HEK293 (cell line): ENCODE results near the gene ZCCHC3.

Experiments
- FEZF1 ChIP-seq: fragments of 450-650 bp; formaldehyde crosslinking; IDR thresholded peaks from 2 replicates; pipeline ENCODE4 v1.5.1; 2016; ENCODE audit warnings: missing biosample characterization, missing genetic modification characterization
- KLF10 ChIP-seq: fragments of 450-650 bp; IDR thresholded peaks from 2 replicates; pipeline ENCODE4 v1.5.1; 2018; ENCODE audit warnings: missing biosample characterization, mild to moderate bottlenecking, missing genetic modification characterization
- KLF8 ChIP-seq: fragments of 450-650 bp; formaldehyde crosslinking; IDR thresholded peaks from 2 replicates; pipeline ENCODE4 v1.5.1; 2016; ENCODE audit warnings: missing biosample characterization, missing genetic modification characterization
- MEIS1 ChIP-seq: sonication (generic); formaldehyde crosslinking; IDR thresholded peaks from 2 replicates; pipeline ENCODE4 v1.8.1; 2022; ENCODE audit warnings: missing genetic modification reagents, mild to moderate bottlenecking, borderline replicate concordance
- RBAK ChIP-seq: fragments of 450-650 bp; formaldehyde crosslinking; IDR thresholded peaks from 2 replicates; pipeline ENCODE4 v1.5.1; 2016; ENCODE audit warnings: missing biosample characterization, missing genetic modification characterization
- SCRT2 ChIP-seq: fragments of 450-650 bp; formaldehyde crosslinking; IDR thresholded peaks from 2 replicates; pipeline ENCODE4 v1.5.1; 2016; ENCODE audit warnings: missing biosample characterization, missing genetic modification characterization
- SETDB1 ChIP-seq: IDR thresholded peaks from one replicate; pipeline ENCODE4 v1.6.1; 2017; ENCODE audit warnings: mild to moderate bottlenecking, low read length, moderate library complexity, mixed read lengths; ENCODE audit not compliant: insufficient read length
- SP2 ChIP-seq: fragments of 450-650 bp; formaldehyde crosslinking; IDR thresholded peaks from 2 replicates; pipeline ENCODE4 v1.5.1; 2016; ENCODE audit warnings: missing biosample characterization, missing genetic modification characterization
- ZFP69B ChIP-seq: fragments of 450-650 bp; formaldehyde crosslinking; IDR thresholded peaks from 2 replicates; pipeline ENCODE4 v1.5.1; 2016; ENCODE audit warnings: missing biosample characterization, missing genetic modification characterization
- ZNF132 ChIP-seq: fragments of 450-650 bp; formaldehyde crosslinking; IDR thresholded peaks from 2 replicates; pipeline ENCODE4 v1.5.1; 2017; ENCODE audit warnings: missing biosample characterization, missing genetic modification characterization, borderline replicate concordance
- ZNF157 ChIP-seq: fragments of 450-650 bp; formaldehyde crosslinking; IDR thresholded peaks from 2 replicates; pipeline ENCODE4 v1.5.1; 2016; ENCODE audit warnings: missing biosample characterization, missing genetic modification characterization
- ZNF19 ChIP-seq: fragments of 450-650 bp; formaldehyde crosslinking; IDR thresholded peaks from 2 replicates; pipeline ENCODE4; 2016; ENCODE audit warnings: missing biosample characterization, missing genetic modification characterization, low read depth
- ZNF221 ChIP-seq: fragments of 450-650 bp; formaldehyde crosslinking; IDR thresholded peaks from 2 replicates; pipeline ENCODE4 v1.5.1; 2017; ENCODE audit warnings: missing biosample characterization, missing genetic modification characterization, borderline replicate concordance
- ZNF37A ChIP-seq: fragments of 450-650 bp; IDR thresholded peaks from 2 replicates; pipeline ENCODE4 v1.5.1; 2018; ENCODE audit warnings: missing biosample characterization, missing genetic modification characterization
- ZNF510 ChIP-seq: fragments of 450-650 bp; formaldehyde crosslinking; IDR thresholded peaks from 2 replicates; pipeline ENCODE4 v1.5.1; 2018; ENCODE audit warnings: mild to moderate bottlenecking, missing genetic modification characterization, missing biosample characterization; ENCODE audit not compliant: insufficient replicate concordance
- ZNF530 ChIP-seq: fragments of 450-650 bp; formaldehyde crosslinking; IDR thresholded peaks from 2 replicates; pipeline ENCODE4 v1.5.1; 2016; ENCODE audit warnings: low read depth, missing biosample characterization, missing genetic modification characterization
- ZNF654 ChIP-seq: fragments of 450-650 bp; formaldehyde crosslinking; IDR thresholded peaks from 2 replicates; pipeline ENCODE4 v1.5.1; 2016; ENCODE audit warnings: low read depth, missing biosample characterization, missing genetic modification characterization
- ZNF664 ChIP-seq: fragments of 450-650 bp; formaldehyde crosslinking; IDR thresholded peaks from 2 replicates; pipeline ENCODE4 v1.5.1; 2016; ENCODE audit warnings: missing biosample characterization, missing genetic modification characterization
- ZNF747 ChIP-seq: fragments of 450-650 bp; formaldehyde crosslinking; IDR thresholded peaks from 2 replicates; pipeline ENCODE4 v1.5.1; 2016; ENCODE audit warnings: missing biosample characterization, missing genetic modification characterization
- ZSCAN23 ChIP-seq: fragments of 450-650 bp; formaldehyde crosslinking; IDR thresholded peaks from 2 replicates; pipeline ENCODE4 v1.5.1; 2016; ENCODE audit warnings: missing biosample characterization, missing genetic modification characterization
- TF ChIP-seq, protein P1 (sequence below): fragments of 450-650 bp; formaldehyde crosslinking; IDR thresholded peaks from 2 replicates; pipeline ENCODE4 v1.5.1; 2017; ENCODE audit warnings: missing biosample characterization, missing genetic modification characterization
- TF ChIP-seq, protein P2 (sequence below): fragments of 450-650 bp; formaldehyde crosslinking; IDR thresholded peaks from 2 replicates; pipeline ENCODE4 v1.5.1; 2016; ENCODE audit warnings: missing biosample characterization, missing genetic modification characterization
- TF ChIP-seq, protein P3 (sequence below): fragments of 450-650 bp; formaldehyde crosslinking; IDR thresholded peaks from 2 replicates; pipeline ENCODE4 v1.5.1; 2017; ENCODE audit warnings: missing biosample characterization, missing genetic modification characterization
- TF ChIP-seq, protein P4 (sequence below): fragments of 450-650 bp; formaldehyde crosslinking; IDR thresholded peaks from 2 replicates; pipeline ENCODE4 v1.5.1; 2017; ENCODE audit warnings: missing biosample characterization, missing genetic modification characterization
- TF ChIP-seq, protein P5 (sequence below): fragments of 450-650 bp; formaldehyde crosslinking; IDR thresholded peaks from 2 replicates; pipeline ENCODE4 v1.5.1; 2016; ENCODE audit warnings: missing biosample characterization, missing genetic modification characterization
- TF ChIP-seq, protein P6 (sequence below): fragments of 450-650 bp; formaldehyde crosslinking; IDR thresholded peaks from 2 replicates; pipeline ENCODE4 v1.5.1; 2016; ENCODE audit warnings: missing biosample characterization, missing genetic modification characterization
- TF ChIP-seq, protein P7 (sequence below): fragments of 450-650 bp; formaldehyde crosslinking; IDR thresholded peaks from 2 replicates; pipeline ENCODE4 v1.5.0; 2017; ENCODE audit warnings: missing biosample characterization, missing genetic modification characterization, borderline replicate concordance

The ZCCHC3 gene

DNA sequence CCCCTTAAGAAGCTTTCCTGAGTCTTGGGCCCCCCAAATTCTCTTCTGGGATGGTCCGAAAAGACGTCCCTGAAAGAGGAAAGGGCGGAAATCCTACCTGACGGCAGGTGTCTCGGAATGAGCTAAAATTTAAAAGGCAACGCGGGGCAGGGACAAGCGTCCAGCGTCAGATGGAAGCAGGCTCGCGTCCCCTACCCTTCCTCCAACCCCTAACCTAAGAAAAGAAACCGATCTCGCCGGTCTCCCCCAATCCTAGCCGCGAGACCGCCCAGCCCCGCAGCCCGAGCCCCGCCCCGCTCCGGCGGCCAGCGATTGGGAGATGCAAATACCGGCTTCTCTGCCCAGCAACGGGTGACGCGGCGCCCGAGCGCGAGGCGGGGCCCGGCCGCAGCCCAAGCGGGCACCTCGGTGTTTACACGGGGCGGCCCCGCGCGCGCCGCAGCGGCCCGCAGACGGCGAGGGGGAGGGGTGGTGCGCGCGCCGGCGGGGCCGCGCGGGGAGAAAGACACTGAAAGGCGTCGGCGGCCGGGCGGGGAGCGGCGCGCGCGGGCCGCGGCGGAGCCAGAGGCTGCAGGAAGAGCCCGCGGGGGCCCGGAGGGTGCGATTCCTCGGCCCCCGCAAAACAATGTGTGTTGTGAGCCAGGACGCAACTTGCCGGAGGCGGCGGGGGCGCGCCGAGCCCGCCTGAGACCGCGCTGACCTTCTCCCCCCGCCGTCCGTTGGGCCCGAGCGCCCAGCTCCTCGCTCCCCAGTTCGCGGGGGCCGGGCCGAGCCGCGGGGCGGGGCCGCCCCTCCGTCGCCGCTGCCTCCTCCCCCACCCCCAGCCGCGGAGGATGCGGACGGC is 27.9 kb downstream of the ZCCHC3 start, which contains the start of gene SOX12 (continued):
- no peak for TF ChIP-seq ZNF747 (tag by site-specific recombination)
- no peak for TF ChIP-seq ZNF530 (tag by site-specific recombination)
- TF ChIP-seq KLF10 (tag by site-specific recombination): peak; percentile 86
- TF ChIP-seq, protein P1, sequence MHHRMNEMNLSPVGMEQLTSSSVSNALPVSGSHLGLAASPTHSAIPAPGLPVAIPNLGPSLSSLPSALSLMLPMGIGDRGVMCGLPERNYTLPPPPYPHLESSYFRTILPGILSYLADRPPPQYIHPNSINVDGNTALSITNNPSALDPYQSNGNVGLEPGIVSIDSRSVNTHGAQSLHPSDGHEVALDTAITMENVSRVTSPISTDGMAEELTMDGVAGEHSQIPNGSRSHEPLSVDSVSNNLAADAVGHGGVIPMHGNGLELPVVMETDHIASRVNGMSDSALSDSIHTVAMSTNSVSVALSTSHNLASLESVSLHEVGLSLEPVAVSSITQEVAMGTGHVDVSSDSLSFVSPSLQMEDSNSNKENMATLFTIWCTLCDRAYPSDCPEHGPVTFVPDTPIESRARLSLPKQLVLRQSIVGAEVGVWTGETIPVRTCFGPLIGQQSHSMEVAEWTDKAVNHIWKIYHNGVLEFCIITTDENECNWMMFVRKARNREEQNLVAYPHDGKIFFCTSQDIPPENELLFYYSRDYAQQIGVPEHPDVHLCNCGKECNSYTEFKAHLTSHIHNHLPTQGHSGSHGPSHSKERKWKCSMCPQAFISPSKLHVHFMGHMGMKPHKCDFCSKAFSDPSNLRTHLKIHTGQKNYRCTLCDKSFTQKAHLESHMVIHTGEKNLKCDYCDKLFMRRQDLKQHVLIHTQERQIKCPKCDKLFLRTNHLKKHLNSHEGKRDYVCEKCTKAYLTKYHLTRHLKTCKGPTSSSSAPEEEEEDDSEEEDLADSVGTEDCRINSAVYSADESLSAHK: peak; percentile 85
- TF ChIP-seq ZNF221 (tag by site-specific recombination): no peak
- no peak for TF ChIP-seq MEIS1 (CRISPR knock-in tag)
- peak; percentile 57; the same call in 1 of the 2 replicates for TF ChIP-seq KLF8
- no peak for TF ChIP-seq ZNF654 (tag by site-specific recombination)
- no peak for TF ChIP-seq ZNF157 (tag by site-specific recombination)
- TF ChIP-seq, protein P2, sequence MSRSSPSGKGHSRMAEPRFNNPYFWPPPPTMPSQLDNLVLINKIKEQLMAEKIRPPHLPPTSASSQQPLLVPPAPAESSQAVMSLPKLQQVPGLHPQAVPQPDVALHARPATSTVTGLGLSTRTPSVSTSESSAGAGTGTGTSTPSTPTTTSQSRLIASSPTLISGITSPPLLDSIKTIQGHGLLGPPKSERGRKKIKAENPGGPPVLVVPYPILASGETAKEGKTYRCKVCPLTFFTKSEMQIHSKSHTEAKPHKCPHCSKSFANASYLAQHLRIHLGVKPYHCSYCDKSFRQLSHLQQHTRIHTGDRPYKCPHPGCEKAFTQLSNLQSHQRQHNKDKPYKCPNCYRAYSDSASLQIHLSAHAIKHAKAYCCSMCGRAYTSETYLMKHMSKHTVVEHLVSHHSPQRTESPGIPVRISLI: no peak
- peak; percentile 74 for TF ChIP-seq SP2 (tag by site-specific recombination)
- TF ChIP-seq, protein P3, sequence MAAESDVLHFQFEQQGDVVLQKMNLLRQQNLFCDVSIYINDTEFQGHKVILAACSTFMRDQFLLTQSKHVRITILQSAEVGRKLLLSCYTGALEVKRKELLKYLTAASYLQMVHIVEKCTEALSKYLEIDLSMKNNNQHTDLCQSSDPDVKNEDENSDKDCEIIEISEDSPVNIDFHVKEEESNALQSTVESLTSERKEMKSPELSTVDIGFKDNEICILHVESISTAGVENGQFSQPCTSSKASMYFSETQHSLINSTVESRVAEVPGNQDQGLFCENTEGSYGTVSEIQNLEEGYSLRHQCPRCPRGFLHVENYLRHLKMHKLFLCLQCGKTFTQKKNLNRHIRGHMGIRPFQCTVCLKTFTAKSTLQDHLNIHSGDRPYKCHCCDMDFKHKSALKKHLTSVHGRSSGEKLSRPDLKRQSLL (tag by site-specific recombination): peak; percentile 68; the same call in 1 of the 2 replicates
- TF ChIP-seq SCRT2: no peak
- no peak for TF ChIP-seq SETDB1
- TF ChIP-seq ZNF132 (tag by site-specific recombination): no peak
- no peak for TF ChIP-seq ZFP69B (tag by site-specific recombination)
- TF ChIP-seq ZNF37A (tag by site-specific recombination): 0 out of 2 replicates have a peak, but pooled peaks have one; percentile 33
- no peak for TF ChIP-seq ZNF664 (tag by site-specific recombination)
- TF ChIP-seq, protein P4, sequence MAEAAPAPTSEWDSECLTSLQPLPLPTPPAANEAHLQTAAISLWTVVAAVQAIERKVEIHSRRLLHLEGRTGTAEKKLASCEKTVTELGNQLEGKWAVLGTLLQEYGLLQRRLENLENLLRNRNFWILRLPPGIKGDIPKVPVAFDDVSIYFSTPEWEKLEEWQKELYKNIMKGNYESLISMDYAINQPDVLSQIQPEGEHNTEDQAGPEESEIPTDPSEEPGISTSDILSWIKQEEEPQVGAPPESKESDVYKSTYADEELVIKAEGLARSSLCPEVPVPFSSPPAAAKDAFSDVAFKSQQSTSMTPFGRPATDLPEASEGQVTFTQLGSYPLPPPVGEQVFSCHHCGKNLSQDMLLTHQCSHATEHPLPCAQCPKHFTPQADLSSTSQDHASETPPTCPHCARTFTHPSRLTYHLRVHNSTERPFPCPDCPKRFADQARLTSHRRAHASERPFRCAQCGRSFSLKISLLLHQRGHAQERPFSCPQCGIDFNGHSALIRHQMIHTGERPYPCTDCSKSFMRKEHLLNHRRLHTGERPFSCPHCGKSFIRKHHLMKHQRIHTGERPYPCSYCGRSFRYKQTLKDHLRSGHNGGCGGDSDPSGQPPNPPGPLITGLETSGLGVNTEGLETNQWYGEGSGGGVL (tag by site-specific recombination): peak; percentile 23; the same call in 1 of the 2 replicates
- TF ChIP-seq, protein P5, sequence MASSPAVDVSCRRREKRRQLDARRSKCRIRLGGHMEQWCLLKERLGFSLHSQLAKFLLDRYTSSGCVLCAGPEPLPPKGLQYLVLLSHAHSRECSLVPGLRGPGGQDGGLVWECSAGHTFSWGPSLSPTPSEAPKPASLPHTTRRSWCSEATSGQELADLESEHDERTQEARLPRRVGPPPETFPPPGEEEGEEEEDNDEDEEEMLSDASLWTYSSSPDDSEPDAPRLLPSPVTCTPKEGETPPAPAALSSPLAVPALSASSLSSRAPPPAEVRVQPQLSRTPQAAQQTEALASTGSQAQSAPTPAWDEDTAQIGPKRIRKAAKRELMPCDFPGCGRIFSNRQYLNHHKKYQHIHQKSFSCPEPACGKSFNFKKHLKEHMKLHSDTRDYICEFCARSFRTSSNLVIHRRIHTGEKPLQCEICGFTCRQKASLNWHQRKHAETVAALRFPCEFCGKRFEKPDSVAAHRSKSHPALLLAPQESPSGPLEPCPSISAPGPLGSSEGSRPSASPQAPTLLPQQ (tag by site-specific recombination): no peak
- TF ChIP-seq, protein P6, sequence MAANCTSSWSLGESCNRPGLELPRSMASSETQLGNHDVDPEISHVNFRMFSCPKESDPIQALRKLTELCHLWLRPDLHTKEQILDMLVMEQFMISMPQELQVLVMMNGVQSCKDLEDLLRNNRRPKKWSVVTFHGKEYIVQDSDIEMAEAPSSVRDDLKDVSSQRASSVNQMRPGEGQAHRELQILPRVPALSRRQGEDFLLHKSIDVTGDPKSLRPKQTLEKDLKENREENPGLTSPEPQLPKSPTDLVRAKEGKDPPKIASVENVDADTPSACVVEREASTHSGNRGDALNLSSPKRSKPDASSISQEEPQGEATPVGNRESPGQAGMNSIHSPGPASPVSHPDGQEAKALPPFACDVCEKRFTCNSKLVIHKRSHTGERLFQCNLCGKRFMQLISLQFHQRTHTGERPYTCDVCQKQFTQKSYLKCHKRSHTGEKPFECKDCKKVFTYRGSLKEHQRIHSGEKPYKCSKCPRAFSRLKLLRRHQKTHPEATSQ (tag by site-specific recombination): 0 out of 2 replicates have a peak, but pooled peaks have one; percentile 23
- TF ChIP-seq, protein P7, sequence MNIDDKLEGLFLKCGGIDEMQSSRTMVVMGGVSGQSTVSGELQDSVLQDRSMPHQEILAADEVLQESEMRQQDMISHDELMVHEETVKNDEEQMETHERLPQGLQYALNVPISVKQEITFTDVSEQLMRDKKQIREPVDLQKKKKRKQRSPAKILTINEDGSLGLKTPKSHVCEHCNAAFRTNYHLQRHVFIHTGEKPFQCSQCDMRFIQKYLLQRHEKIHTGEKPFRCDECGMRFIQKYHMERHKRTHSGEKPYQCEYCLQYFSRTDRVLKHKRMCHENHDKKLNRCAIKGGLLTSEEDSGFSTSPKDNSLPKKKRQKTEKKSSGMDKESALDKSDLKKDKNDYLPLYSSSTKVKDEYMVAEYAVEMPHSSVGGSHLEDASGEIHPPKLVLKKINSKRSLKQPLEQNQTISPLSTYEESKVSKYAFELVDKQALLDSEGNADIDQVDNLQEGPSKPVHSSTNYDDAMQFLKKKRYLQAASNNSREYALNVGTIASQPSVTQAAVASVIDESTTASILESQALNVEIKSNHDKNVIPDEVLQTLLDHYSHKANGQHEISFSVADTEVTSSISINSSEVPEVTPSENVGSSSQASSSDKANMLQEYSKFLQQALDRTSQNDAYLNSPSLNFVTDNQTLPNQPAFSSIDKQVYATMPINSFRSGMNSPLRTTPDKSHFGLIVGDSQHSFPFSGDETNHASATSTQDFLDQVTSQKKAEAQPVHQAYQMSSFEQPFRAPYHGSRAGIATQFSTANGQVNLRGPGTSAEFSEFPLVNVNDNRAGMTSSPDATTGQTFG (tag by site-specific recombination): no peak
- TF ChIP-seq ZSCAN23 (tag by site-specific recombination): peak; percentile 49; the same call in 1 of the 2 replicates
- TF ChIP-seq FEZF1 (tag by site-specific recombination): no peak
- TF ChIP-seq ZNF510 (tag by site-specific recombination): no peak
- no peak for TF ChIP-seq RBAK
- no peak for TF ChIP-seq ZNF19
